Right ventricle myocardium inferior (tissue), 1 donor: ENCODE measurements around the gene ZNF763. TPM values are rescaled to one million over a fixed set of nuclear protein-coding genes. Genes with fewer than 3 reads are reported as not detected.
"Not testable (repeated sequence)": the region's sequence is repeated elsewhere in the genome, so short reads cannot be mapped to it uniquely, and the experiment has no call there.

ENCODE experiments used
- ATAC-seq: fragments of 200-7000 bp; cut with Tn5 transposase; one replicate; pipeline ENCODE4 v1.9.1; 2020; ENCODE audit warnings: mild to moderate bottlenecking, moderate library complexity
- DNase-seq: peaks from one replicate; pipeline ENCODE4 v3.0.0; 2021; ENCODE audit errors: missing footprints
- intact Hi-C: fragments of 100-400 bp; cut with DNase I; formaldehyde crosslinking; loops from one replicate; pipeline ENCODE4 v1.11.0; 2022
- long read RNA-seq: library from polyadenylated mRNA; unstranded; transcript quantifications from one replicate; pipeline ENCODE4 v2.0.0, GENCODE V29; 2021
- total RNA-seq: library from RNA; stranded (reverse); fragmentation: NEBNext Ultra II Directional; extraction: Animal tissue kit (Norgen Biotek cat#: 25700); gene quantifications from one replicate; pipeline ENCODE4 v1.2.1, GENCODE V29; 2021
- donor health status: DM: no; HTN: yes; CAD: no; lungs with severe emphysema.

Gene ZNF763
- total RNA-seq: 2.6 TPM
- long read RNA-seq, partial matches to known transcripts: 0 of 3 reads
- long read RNA-seq, other reads (novel, unspliced or antisense): 1 of 3 reads

- intact Hi-C loops: loop anchor here (1.0 to 10.0 kb wide), 4 partner anchors 23 to 175 kb away; partner anchors contain the start of genes ZNF20 and ZNF878
- ATAC-seq: peak; percentile 99
- DNase-seq: peak; percentile 96
Observed at GRCh38 chr19:11964858-11965645, at the start of gene ZNF763. TSS of gene ZNF763 (plus strand) at chr19:11965040. CDS start at chr19:11965209, 169 bp downstream.

GRCh38 chr19:11921852-11922495, 42.9 kb upstream of the ZNF763 start:
- intact Hi-C loops: loop anchor here (5.0 kb wide), 2 partner anchors 40 to 130 kb away; partner anchors contain the start of gene ZNF878
- ATAC-seq (no peak), DNase-seq (no peak)

DNA sequence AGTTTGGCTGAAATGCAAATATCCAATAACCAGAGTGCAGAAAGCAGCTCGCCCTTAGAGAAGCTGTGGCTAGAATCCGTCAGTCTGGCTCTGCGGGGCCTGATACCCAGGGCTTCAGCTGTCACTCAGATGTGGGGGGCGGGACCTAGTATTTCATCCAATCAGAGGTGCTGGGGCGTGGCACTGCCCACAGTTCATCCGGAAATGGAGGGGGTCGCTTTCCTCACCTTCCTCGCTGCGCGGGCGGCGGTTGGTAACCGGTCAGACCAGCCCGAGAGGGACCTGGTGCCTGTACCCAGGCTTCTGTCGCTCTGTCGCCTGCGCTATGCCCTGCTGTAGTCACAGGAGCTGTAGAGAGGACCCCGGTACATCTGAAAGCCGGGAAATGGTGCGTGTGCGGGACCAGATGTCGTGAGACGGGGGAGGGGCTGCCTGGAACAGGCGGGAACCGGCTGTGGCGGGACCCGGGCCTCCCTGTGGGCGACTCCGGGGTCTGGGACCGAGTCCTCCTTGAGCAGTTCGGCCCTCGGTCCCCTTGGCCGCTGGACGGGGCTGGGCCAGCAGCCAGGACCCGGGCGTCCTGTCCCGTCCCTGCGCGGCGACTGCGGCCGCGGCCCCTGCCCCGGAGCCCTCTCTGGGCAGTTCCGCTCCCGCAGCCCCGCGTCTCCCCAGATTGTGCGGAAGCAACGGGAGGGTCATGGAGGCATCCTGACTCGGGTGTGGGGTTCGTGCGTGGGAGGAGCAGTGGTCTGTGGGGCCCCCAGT, 39.8 kb upstream of the ZNF763 start, which contains the start of gene ZNF700:
ZNF700 (plus strand) TSS at position 222 of the 765 bp plus-strand sequence; CDS start at position 326, 104 bp downstream.
- intact Hi-C loops: loop anchor here (1.0 to 5.0 kb wide), 4 partner anchors 43 to 216 kb away; partner anchors contain the start of gene ZNF878
- peak; percentile 99 for ATAC-seq
- DNase-seq: peak; percentile 96

DNA sequence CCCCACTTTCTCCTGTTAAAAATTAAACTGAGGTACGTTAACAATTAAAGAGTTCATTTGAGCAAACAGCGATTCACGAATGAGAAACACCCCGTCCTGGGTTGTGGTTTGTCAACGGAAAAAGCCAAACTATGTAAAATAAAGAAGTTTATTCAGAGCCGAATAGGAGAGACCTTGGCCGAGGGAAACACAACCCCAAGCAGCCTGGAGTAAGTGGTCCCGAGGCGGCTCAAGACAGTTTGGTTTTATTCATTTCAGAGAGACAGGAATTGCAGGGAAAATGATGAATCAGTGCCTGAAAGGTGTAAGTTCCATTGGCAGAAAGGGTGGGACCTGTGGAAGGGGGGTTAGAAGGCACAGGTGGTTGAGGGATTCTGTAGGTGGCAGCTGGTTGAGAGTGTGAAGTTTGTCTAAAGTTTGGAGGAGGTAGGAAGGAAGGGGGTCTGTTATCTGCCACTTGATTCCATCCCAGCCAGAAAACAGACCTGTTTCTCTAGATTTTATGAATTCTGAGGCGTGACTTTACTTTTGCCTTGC, 39.1 kb upstream of the ZNF763 start:
- intact Hi-C loops: loop anchor here (1.0 kb wide), 2 partner anchors 39 to 62 kb away; no protein-coding TSS in a partner anchor
- not testable (repeated sequence) for ATAC-seq, DNase-seq

DNA sequence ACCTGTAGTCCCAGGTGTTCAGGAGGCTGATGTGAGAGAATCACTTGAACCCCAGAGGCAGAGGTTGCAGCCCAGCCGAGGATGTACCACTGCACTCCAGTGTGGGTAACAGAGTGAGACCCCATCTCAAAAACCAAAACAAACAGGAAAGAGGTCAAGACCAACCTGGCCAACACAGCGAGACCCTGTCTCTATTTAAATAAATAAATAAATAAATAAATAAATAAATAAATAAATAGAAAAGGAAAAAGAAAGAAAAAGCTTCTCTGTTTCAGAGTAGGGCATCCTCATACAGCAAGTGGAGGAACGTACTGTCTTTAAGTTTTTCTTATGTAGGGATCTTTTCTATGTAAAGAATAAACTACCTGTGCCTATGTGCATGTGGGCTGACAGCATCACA, 37.6 kb upstream of the ZNF763 start:
- intact Hi-C loops: no loop called here
- ATAC-seq: no peak
- DNase-seq: no peak

DNA sequence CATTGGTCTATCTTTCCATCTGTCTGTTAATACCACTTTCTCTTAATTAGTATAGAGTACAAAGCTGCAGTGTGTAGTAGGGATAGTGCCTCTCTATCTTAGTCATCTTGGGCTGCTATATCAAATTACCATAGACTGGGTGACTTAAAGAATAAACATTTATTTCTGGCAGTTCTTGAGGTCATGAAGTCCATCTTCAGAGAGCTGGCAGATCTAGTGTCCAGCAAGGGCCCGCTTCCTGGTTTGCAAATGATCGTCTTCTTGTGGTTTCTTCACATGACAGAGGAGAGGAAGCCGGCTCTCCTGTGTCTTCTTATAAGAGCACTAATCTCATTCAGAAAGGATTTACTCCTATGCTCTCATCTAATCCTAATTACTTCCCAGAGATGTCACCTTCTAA, 33.8 kb upstream of the ZNF763 start:
- DNase-seq (no peak), ATAC-seq (no peak)
- intact Hi-C loops: no loop called here

DNA sequence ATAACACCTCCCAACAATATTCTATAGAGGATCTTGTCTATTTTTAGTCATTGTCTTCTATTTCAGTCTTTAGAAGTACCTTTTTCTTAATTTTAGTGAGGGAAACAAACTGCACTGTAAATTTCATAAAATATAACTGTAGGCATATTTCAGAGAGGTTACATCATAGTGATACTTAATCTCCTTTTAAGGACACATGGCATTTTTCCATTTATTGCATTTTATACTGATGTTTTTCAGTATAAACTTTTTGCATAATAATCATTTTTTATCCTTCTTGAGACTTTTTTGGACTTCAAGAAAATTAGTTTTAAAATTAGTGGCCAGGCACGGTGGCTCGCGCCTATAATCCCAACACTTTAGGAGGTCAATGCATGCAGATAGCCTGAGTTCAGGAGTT, 33.3 kb upstream of the ZNF763 start:
- no peak for ATAC-seq
- intact Hi-C loops: no loop called here

GRCh38 chr19:11935829-11936228, 29.0 kb upstream of the ZNF763 start:
- ATAC-seq, intact Hi-C loops, DNase-seq: not testable (repeated sequence)

More for the DNA sequence above, 33.3 kb upstream of the ZNF763 start:
- DNase-seq: no peak

DNA sequence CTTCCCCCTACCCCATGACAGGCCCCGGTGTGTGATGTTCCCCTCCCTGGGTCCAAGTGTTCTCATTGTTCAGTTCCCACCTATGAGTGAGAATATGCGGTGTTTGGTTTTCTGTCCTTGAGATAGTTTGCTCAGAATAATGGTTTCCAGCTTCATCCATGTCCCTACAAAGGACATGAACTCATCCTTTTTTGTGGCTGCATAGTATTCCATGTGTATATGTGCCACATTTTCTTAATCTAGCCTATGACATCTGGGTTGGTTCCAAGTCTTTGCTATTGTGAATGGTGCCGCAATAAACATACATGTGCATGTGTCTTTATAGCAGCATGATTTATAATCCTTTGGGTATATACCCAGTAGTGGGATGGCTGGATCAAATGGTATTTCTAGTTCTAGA, 26.5 kb upstream of the ZNF763 start:
- ATAC-seq, intact Hi-C loops, DNase-seq: not testable (repeated sequence)

DNA sequence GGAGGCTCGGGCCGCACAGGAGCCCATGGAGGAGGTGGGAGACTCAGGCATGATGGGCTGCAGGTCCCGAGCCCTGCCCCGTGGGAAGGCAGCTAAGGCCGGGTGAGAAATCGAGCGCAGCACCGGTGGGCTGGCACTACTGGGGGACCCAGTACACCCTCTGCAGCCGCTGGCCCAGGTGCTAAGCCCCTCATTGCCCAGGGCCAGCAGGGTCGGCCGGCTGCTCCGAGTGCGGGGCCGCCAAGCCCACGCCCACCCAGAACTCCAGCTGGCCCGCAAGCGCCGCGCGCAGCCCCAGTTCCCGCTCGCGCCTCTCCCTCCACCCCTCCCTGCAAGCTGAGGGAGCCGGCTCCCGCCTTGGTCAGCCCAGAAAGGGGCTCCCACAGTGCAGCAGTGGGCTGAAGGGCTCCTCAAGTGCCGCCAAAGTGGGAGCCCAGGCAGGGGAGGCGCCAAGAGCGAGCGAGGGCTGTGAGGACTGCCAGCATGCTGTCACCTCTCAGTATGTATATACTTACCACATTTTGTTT, 23.4 kb upstream of the ZNF763 start:
- intact Hi-C loops, ATAC-seq, DNase-seq: not testable (repeated sequence)

GRCh38 chr19:11942008-11942842, 22.6 kb upstream of the ZNF763 start:
- ATAC-seq (no peak), DNase-seq (no peak)
- intact Hi-C loops: no loop called here

GRCh38 chr19:11942843-11943108, 22.1 kb upstream of the ZNF763 start:
- intact Hi-C loops: no loop called here
- DNase-seq: no peak
- ATAC-seq: no peak

- ATAC-seq: no peak
- no peak for DNase-seq
- intact Hi-C loops: no loop called here
Observed at GRCh38 chr19:11944656-11945055, 20.2 kb upstream of the ZNF763 start.

GRCh38 chr19:11948646-11949045, 16.2 kb upstream of the ZNF763 start:
- ATAC-seq: no peak
- intact Hi-C loops: no loop called here
- no peak for DNase-seq

DNA sequence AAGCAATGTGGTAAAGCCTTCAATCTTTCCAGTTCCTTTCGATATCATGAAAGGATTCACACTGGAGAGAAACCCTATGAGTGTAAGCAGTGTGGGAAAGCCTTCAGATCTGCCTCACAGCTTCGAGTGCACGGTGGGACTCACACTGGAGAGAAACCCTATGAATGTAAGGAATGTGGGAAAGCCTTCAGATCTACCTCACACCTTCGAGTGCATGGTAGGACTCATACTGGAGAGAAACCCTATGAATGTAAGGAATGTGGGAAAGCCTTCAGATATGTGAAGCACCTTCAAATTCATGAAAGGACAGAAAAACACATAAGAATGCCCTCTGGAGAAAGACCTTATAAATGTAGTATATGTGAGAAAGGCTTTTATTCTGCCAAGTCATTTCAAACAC, 15.6 kb upstream of the ZNF763 start:
- DNase-seq (no peak), ATAC-seq (no peak)
- intact Hi-C loops: no loop called here

GRCh38 chr19:11949614-11950080, 15.2 kb upstream of the ZNF763 start:
- intact Hi-C loops, ATAC-seq, DNase-seq: not testable (repeated sequence)

DNA sequence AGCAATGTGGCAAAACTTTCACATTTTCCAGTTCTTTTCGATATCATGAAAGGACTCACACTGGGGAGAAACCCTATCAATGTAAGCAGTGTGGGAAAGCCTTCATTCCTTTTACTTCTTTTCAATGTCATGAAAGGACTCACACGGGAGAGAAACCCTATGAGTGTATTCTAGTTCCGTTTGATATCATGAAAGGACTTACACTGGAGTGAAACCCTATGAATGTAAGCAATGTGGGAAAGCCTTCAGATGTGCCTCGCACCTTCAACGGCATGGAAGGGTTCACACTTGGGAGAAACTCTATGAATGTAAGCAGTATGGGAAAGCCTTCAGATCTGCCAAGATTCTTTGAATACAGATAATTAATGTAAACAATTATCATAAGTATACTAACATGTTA, 14.5 kb upstream of the ZNF763 start:
- ATAC-seq (no peak), DNase-seq (no peak)
- intact Hi-C loops: no loop called here
